HG03039 (cell line): Measurements from ENCODE around the gene GPR137.
A peak's percentile ranks its signal among the peaks of the same experiment; 100 is the strongest.
"Not testable (repeated sequence)": the region's sequence is repeated elsewhere in the genome, so short reads cannot be mapped to it uniquely, and the experiment has no call there.

Experiments used
- ATAC-seq: cut with Tn5 transposase; IDR thresholded peaks from one replicate; pipeline ENCODE4 v1.9.1; 2021; ENCODE audit warnings: mild to moderate bottlenecking, moderate library complexity; ENCODE audit not compliant: unreplicated experiment

The GPR137 gene

GRCh38 chr11:64284962-64285884 lies at the start of gene GPR137:
Gene GPR137, plus strand, starts transcription at chr11:64285848. Its CDS starts 677 bp downstream, at chr11:64286525.
- peak; percentile 46 for ATAC-seq

- no peak for ATAC-seq
These were observed 48.1 kb upstream of the GPR137 start for GRCh38 chr11:64237484-64237951.

GRCh38 chr11:64238076-64238475 lies 47.6 kb upstream of the GPR137 start:
- ATAC-seq = no peak

- no peak for ATAC-seq
These were observed 46.6 kb upstream of the GPR137 start for GRCh38 chr11:64238999-64239398.

GRCh38 chr11:64239662-64240434 lies 45.8 kb upstream of the GPR137 start:
- no peak for ATAC-seq

- ATAC-seq = peak; percentile 42
These were observed 45.0 kb upstream of the GPR137 start, which contains the start of gene FKBP2 for GRCh38 chr11:64240435-64241240. Gene FKBP2, plus strand, starts transcription at chr11:64241095. Its CDS starts 1,293 bp downstream, at chr11:64242388.

DNA sequence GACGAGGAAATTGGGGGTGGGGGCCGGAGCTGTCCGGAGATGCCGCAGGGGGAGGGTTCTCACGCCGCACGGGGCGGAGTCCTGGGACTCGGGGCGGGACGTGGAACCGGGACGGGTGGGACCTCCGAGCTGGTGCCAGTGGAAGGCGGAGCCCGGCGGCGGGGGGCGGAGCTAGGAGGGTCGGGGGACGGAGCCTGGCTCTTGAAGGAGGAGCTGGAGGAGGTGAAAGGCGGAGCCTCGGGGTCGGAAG lies 44.5 kb upstream of the GPR137 start:
- peak; percentile 66 for ATAC-seq

DNA sequence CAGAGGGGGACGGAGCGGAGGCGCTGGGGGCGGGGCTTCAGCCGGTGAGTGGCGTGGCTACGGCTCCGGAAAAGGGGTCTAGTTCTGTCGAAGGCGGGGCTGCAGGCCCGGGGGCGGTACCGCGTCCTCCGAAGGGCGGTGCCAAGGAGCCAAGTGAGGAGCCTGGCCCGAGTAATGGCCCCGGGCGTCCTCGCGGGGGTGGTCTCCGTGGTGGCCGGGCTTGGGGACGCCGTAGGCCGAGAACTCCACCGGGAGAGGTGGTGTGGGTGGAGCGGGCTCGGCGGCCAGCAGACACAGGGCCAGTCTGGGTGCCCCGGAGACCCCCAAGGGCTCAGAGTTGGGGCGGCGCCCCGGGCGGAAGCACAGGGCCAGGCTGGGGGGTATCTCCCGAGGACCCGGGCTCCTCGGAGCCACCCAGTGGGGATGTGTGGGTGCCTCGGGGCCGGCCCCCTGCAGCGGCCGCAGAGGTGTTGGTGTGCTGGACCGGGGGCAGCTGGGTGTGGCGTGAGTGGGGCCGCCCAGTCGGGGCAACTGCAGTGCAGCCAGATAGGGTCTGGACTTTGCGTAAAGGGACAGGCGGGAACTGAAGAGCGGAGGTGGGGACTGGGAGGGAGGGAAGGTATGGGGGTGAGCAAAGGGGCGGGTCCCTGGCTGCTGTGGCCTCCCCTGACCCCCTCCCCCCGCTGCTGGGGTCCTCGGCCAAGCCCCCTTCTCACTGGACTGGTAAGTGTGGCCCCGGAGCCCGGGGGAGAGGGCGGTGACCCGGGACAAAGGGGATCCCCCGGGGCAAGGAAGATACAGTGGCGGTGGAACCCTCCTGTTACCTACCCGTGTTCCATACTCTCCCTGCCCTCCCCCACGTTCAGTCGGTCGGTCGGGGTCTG lies 43.9 kb upstream of the GPR137 start:
- ATAC-seq = peak; percentile 6

GRCh38 chr11:64243236-64243854 lies 42.3 kb upstream of the GPR137 start:
- ATAC-seq = no peak

DNA sequence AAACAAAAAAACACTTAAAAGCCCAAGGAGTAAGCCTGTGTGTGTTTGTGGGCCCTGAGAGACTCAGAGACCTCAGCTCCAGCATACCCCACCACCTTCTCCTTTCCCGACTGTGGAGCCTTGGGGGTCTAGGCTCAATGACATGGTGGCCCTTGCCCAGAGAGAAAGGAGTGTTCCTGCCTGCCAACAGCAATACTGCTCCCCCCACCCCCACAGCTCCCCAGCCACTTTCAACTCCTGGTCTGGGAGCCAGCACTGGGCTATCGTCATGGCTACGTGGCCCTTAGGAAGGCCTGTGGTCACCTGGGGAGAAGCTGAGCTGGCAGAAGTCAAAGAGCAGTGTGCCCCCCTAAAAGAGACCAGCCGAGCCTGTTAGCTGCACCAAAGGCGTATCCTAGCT lies 41.5 kb upstream of the GPR137 start:
- no peak for ATAC-seq

DNA sequence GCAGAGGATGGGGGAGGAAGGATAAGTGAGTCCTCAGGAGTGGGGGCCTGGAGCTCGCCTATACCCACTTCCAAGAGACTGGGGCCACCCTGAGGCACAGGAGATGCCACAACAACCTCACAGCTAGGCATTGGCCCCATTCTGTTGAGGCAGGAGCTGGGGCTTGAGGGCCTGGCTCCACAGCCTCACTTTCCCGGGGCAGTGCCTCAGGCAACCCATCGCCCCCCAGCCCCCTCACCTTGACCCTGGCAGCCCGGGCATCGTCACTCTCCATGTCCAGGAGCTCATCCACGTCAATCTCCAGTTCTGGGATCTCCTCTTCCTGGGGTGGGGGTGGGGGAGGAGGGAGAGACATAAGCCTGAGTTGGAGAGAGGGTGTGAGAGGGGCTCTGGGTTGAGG lies 40.7 kb upstream of the GPR137 start:
- no peak for ATAC-seq

- no peak for ATAC-seq
These were observed 40.2 kb upstream of the GPR137 start for GRCh38 chr11:64245401-64245796.

DNA sequence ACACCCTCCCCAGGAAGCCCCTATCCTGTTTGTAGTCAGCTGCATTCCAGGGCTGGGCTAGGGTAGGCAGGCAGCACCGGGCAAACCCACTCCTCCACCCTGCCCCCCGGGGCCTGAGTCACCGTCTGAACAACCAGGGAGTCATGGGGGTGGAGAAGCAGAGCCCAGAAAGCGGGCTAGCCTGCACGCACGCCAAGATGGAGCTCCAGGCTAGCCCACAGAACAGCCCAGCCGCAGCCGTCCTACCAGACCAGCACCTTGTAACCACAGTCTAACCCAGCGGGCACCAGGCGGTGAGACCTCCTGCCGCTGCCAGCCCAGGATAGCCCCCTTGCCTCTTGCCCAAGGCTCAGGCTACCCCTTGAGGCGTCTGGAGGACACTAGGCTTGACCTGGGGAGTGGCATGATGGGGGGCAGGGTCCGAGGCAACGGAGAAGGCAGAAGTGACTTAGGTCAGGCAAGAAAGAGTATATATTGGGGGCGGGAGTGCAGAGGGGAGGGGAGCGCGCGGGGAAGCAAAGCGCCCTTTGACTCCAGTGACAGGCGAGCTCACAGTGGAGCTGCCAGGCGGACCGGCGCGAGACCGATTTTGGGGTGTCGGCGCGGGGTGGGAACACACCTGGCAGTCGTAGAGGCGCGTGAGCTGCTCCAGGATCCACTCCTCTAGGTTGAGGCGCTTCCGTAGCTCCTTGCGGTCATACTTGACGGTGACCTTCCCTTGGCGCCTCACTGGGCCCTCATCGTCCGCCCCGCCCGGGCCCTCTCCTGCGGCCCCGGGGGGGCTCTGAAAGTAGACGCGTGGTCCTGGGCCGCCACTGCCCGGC lies 39.6 kb upstream of the GPR137 start:
- ATAC-seq = no peak

DNA sequence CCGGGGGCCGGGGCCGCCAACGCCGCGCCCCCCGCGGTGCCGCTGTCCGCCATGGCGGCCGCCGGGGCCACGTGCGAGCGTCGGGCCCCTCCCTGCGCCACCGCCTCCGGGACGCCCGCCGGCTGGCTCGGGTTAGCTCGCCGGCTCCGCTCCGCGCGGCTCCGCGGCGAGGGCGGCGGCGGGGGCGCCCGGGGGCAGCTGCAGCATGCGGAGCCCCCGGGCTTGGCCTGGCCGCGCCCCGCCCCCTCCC lies 39.1 kb upstream of the GPR137 start:
- not testable (repeated sequence) for ATAC-seq

- no peak for ATAC-seq
These were observed 38.5 kb upstream of the GPR137 start, which contains the start of gene PPP1R14B for GRCh38 chr11:64246871-64247728. Gene PPP1R14B, minus strand, starts transcription at chr11:64246943. Its CDS starts 270 bp downstream, at chr11:64246673.

- ATAC-seq = no peak
These were observed 37.7 kb upstream of the GPR137 start for GRCh38 chr11:64247729-64248531.

DNA sequence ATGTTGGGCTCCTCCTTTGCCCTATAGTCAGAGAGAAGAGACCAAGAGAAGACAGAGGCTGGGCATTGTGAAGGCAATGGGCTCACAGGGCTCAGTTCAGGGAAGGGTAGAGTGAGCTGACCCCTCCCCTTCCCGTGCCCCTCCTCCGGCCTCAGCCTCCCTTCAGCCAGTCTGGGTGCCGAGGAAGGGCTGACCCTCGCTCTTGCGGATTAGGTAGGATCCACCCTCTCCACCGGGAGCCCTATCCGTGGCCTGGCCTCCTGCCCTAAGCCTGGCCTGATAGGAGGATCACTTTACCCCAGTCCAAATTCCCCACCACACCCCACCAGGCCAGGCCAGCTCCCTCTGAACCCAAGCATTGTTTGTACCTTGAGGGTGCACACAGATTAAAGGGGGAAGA lies 37.1 kb upstream of the GPR137 start:
- ATAC-seq = no peak
